Lower leg skin (tissue), 3 donors: ENCODE data around the gene DNAJC11.

Experiments used
- POLR2A ChIP-seq, 2 donors: fragments of 450-650 bp; IDR thresholded peaks; one replicate each; pipeline ENCODE4 v1.6.1; 2016 to 2017; ENCODE audit warnings: antibody characterized with exemption in 2 of 2, mild to moderate bottlenecking in 1 of 2, moderate library complexity in 1 of 2
- TF ChIP-seq, protein P1 (sequence below), 3 donors: fragments of 450-650 bp; IDR thresholded peaks; one replicate each; pipeline ENCODE4 v1.5.1; 2016; ENCODE audit warnings: antibody characterized with exemption in 3 of 3, mild to moderate bottlenecking in 3 of 3, moderate library complexity in 2 of 3

DNA sequence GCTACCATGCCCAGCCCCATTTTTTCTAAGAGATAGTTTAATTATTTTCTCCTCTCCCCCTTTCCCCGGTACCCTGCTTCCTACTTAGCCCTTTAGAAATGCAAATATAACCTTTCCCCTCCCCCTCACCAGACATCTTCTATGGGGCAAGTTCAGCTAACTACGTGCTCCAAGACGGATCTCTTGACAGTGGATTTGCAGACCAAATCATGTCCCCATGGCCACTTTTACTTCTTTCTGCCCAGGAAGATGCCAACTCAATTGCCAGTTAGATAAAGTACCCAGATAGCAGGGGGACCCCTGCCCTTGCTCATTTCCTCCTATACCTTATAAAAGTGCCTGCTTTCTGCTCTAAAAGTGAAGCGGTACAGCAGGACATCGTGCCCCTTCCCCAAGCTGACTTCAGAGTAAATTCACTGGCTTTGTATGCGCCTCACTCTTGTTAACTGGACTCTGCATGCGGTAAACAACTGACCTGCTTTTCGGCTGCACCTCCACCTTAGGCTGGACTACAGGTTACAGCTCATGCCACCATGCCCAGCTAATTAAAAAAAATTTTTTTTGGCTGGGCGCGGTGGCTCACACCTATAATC, 7.4 kb downstream of the DNAJC11 start:
- TF ChIP-seq, protein P1, sequence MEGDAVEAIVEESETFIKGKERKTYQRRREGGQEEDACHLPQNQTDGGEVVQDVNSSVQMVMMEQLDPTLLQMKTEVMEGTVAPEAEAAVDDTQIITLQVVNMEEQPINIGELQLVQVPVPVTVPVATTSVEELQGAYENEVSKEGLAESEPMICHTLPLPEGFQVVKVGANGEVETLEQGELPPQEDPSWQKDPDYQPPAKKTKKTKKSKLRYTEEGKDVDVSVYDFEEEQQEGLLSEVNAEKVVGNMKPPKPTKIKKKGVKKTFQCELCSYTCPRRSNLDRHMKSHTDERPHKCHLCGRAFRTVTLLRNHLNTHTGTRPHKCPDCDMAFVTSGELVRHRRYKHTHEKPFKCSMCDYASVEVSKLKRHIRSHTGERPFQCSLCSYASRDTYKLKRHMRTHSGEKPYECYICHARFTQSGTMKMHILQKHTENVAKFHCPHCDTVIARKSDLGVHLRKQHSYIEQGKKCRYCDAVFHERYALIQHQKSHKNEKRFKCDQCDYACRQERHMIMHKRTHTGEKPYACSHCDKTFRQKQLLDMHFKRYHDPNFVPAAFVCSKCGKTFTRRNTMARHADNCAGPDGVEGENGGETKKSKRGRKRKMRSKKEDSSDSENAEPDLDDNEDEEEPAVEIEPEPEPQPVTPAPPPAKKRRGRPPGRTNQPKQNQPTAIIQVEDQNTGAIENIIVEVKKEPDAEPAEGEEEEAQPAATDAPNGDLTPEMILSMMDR (IDR thresholded peaks at IDR 0.05): no peak
- TF ChIP-seq POLR2A (IDR thresholded peaks at IDR 0.05): no peak
